ENCODE measurements around the gene ALPL.

- TF ChIP-seq POLR2AphosphoS5 (IDR thresholded peaks at IDR 0.05) (no peak), CTCF (IDR thresholded peaks at IDR 0.05) (no peak)
These were observed 109.5 kb downstream of the ALPL start for GRCh38 chr1:21618561-21619374.
